HG03108 (cell line): ENCODE data around the gene STIMATE.

Experiments
- ATAC-seq: cut with Tn5 transposase; IDR thresholded peaks from one replicate; pipeline ENCODE4 v1.9.1; 2021; ENCODE audit warnings: moderate library complexity; ENCODE audit not compliant: unreplicated experiment

The STIMATE gene

DNA sequence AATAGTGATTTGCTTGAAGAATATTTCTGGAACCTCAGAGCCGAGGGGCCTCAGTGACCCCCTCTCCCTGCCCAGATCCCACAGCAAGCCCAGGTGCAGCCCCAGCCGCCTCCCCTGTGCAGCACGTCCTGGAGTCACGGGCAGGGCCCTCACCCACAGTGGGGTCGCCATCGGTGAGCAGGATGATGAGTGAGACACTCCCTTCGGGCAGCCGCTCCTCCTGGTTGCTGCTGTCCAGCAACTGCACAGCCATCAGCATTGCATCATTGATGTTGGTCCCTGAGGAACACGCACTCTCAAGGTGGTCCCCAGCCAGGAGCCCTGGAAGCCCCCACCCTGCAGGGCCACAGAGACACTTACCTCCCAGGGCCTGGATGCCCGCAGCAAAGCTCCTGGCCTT, 73.3 kb downstream of the STIMATE start:
- ATAC-seq: no peak

DNA sequence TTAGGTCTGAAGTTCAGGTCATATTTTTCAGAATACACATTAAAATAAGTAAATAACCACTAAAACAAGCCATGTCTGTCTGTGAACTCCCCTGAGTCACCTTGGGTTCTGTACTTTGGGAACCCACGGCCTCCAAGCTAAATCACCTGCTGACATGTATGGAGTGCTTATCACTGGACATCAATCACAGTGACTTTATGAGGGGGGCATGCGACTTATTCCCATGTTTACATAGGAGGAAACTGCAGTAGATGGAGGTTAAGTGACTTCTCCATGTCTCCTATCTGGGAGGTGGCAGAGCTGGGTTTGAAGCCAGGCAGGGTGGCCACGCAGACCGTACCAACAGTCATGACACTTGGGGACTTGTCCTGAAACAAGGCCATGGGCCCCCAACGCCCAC, 75.0 kb downstream of the STIMATE start:
- no peak for ATAC-seq

DNA sequence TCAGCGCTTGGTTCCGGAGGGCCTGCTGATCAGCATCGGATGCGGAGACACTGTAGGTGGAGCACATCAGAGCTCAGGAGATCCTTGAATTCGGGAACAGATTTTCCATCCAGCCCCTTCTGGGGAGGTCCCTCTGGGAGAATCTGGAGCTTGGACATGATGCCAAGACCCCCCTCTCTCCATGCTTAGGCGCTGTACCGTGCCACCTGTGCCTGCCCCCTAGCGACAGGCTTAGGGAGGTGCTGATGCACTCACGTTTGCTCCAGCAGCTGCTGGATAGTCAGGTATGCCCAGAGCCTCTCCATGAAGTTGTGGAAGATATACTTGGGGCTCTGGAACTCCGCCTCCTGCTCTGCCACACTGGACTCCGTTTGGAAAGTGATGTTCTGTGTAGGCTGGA, 76.6 kb downstream of the STIMATE start:
- no peak for ATAC-seq

DNA sequence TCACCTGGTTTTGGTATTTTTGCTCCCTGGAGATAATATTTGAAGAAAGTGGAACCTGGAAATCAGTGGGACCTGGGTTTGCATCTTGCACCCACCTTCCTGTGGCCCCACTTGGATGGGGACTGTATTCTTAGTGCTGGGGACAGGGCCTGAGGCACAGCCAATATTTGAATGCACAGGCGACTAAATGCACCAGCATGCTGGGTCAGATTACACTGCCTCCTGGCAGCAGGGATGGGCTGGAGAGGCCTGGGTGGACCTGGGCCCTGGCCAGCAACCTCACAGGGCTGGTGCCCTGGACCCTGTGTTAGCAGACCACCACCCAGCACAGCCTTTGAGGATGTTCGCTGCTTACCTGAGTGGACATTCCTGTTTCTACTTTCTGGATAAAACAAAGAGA, 77.4 kb downstream of the STIMATE start:
- ATAC-seq: no peak

DNA sequence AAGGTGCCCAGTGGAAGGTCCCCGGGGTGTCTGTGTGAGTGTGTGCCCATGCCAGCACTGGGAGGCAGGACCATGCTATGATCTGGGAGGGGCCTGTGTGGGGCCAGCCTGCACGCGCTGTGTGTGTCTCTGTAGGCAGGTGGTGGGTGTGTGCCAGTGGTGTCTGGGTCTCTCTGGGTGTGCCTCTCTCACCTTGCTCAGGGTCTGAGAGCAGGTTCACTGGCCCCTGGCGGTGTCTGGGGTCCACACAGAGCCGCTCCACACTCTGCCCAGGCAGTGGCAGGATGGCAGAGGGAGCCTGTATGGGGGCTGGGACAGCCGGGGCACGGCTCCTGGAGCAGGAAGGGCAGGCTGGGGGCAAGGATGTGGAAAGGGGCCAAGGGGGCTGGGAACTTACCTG, 79.5 kb downstream of the STIMATE start:
- no peak for ATAC-seq

DNA sequence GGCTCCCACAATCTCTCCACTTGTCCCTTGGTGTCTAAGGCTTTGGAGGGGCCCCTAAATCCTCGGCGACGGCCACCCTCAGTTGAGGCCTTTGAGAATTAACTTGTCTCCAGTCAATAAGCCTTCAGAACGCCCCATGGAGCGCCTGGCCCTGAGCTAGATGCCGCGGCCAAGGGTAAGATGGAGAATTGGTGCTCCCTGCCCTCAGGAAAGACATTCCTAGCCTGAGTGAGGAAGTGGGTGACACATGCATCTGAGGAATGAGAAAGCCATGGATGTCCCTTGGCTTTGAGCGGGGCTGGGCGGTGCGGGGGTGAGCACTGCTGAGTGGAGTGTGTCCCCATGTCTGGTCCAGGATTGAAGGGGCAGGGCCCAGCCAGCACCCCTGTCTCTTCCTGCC, 80.1 kb downstream of the STIMATE start:
- no peak for ATAC-seq

DNA sequence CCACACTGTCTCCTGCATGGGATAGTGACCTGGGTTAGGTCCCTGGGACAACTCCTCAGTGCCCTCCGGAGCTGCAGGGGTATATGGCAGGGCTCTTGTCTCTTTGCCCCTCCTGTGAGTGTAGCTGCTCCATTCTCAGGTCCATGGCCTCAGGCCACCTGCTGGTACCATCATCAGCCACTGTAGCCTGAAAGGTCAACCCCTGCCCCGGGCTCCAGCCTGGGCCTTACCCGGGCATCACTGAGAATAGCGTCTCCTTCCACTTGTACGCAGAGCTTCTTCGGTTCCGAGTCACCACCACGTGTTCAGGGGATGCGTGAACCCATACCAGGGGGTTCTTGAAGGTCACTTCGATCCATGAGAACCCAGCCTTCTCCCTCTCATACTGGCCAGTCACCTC, 80.7 kb downstream of the STIMATE start:
- ATAC-seq: no peak

DNA sequence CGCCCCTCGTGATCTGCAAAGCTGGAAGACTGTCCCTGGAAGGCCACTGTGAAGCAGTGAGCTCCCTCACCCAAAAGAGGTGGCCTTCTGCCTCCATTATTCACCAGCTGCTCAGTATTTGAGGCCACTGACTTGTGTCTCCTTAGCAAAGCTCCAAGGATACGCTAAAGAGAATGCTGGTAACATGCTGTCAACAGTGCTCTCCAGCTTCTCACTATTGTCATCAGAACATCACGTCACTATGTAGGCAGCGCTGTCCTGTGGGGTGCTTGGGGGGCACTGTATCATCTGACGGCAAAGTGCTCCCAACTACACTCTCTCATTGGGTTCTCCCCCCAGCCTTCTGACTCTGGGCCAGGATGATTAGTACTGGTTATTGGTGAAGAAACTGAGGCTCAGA, 81.1 kb downstream of the STIMATE start:
- ATAC-seq: no peak

DNA sequence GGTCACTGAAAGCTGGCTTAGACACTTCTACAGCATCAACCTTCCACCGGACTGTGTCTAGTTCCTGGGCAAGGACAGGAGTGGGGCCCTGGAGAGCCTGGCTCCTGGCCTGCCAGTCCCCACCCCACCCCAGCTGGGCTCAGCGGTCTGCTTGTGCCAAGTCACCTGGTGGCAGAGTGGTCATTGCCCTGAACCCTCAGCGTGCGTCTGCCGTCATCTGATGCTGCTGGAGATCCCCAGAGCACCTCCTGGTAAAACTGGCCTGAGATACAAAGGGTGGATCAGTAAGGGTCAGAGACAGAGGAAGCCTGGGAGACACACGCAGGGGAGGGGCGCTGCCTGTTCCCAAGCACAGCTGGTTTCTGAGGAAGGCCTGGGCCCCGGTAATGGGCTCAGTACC, 83.5 kb downstream of the STIMATE start:
- no peak for ATAC-seq

DNA sequence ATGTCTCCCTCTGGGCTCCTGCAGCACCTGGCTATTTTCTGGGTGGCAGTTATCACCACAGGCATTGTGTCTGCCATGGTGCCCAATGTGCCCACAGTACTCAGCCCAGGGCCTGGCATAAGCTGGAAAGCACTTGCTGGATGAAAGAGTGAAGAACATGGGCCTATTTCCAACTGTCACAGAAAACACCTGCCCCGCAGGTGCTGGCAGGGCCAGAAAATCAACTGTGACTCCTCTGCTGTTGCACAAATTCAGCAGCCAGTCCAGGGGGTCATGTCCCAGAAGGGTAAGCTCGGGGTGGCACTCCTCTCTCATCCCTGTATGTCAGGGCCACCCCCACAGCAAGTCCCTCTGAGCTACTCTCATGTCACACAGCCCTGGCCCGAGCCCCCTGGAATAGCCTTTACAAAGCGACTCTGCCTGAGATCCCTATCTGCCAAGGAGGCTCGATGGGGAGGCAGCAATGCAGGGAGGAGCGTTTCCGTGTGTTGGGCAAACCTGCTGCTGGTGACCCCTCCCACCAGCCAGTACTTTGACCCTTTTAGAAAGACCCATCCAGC, 85.8 kb downstream of the STIMATE start:
- ATAC-seq: no peak

DNA sequence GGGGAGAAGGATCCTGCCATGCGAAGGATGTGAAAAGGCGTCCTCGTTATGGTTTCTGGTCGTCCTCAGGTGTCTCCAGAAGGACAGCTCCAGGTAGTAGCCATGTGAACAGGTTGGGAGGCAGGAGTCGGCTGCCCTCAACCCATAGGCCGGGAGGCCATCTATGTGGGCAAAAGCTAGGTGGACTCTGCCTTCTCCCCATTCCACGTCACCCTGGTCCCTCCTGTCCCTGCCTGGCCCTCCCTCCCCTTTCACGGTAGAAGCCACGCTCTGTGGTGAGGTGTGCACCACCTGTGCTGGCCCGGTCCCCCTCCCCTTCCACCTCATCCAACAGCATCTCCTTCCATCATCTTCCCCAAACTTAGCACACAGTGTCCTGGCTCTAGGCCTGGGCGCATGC, 86.4 kb downstream of the STIMATE start:
- no peak for ATAC-seq

DNA sequence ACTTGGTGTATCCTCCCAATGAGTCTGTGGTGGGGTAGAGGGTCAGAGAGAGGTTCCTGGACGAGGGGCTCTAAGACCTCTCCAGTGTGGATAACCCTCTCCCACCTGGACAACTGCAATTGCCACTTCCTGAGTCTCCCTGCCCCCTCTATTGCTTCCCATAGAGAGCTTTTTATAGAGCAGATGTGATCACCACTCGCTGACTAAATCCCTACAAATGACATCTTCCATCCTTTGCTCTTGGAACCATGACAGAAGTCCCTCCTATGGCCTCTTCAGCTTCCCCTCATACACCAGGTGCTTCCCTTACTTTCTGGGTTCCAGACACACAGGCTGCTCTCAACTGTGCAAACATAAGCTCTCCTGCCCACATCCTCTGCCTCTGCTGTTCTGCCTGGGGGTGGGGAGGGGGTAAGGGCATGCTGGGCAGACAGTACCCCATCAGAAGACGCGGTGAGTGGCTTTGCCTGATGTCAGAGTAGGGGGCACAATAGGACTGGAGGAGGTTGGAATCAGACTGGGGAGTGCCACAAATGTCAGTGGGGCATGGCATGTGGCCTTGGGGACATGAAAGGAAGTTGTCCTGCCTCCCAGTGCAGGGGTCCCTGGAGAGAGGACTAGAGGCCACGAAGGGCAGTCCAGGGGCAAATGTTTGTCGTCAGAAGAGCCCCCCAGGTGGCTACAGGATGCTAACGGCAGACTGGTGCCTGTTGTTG, 87.5 kb downstream of the STIMATE start:
- no peak for ATAC-seq

DNA sequence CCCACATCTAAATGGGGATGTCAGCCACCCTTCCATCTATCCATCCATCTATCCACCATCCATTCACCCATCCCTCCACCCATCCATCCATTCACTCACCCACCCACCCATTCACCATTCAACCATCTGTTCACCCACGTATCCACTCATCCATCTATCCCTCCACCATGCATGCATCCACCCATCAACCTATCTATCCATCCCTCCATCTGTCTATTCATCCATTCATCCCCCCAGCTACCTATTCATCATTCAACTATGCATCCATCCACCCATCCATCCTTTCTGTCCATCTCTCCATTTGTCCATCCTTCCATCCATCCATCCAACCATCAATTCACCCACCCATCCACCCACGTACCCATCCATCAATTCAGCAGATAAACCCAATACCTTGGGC, 88.2 kb downstream of the STIMATE start:
- ATAC-seq: no peak

DNA sequence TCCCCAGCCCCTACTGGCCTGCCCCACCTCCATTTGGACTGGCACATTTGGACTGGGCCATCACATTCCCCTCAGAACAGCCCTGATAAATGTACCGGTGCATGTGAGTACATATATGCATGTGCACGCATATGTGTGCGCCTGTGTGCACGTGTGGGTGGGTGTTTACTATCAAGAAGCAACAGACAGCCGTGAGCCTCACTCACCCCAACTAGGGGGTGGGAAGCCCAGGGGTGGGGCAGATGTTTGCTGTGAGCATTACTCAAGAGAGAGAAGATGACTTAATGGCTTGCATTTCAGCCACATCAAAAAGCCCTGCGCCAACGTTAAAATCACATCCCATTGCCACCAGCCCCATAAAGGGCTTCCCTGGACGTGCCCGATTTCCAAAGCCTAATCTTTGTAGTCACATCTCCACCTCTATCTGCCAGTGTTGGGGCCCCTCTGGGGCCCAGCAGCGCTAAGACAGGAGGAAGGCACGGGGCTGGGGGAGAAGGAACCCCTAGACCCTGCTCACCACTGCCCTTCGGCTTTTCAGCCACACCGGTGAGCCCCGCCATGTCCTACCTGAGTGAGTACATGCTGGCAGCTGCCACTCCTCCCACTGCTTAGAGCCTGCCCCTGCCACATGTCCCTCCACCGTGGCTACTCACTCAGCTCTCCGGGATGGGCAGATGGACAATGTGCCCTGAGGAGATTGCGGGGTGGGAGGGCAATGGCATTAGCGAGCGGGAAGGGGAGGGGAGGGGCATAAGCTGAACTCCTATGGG, 91.9 kb downstream of the STIMATE start:
- no peak for ATAC-seq

DNA sequence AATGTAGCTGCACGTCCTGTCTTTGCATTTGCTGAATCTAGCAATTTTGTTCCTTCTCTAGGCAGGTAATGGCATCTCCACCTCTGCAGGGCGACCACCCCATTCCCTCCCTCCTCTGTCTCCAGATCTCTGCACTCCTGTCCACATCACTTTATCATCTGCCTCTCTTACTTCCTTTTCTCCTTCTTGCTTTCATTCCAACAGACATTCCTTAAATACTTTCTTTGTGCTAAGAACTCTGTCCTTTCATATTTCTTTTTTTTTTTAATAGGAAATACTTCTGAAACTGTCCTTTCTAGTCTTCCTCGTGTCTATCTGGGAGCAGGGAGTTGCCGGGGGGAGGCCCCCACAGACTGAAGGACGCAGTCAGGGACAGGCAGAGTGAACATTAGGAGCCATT, 95.5 kb downstream of the STIMATE start:
- no peak for ATAC-seq

DNA sequence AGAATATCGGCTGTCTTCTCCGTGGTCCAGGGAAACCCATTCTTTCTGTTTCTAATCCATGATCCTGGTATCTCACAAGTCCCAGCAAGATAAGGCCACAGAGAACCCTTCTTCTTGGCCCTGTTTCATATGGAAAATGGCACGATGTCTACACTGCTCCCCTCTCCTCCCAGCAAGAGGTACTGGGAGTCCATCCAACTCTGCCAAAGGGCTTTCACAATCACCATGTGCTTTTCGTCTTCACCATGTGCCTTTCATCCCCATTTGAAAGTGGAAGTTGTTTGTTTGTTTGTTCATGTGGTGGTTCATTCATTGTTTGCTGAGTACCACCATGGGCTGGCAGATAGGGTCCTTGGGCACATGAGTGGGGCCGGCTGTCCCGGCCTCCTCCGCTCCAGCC, 97.3 kb downstream of the STIMATE start:
- no peak for ATAC-seq

DNA sequence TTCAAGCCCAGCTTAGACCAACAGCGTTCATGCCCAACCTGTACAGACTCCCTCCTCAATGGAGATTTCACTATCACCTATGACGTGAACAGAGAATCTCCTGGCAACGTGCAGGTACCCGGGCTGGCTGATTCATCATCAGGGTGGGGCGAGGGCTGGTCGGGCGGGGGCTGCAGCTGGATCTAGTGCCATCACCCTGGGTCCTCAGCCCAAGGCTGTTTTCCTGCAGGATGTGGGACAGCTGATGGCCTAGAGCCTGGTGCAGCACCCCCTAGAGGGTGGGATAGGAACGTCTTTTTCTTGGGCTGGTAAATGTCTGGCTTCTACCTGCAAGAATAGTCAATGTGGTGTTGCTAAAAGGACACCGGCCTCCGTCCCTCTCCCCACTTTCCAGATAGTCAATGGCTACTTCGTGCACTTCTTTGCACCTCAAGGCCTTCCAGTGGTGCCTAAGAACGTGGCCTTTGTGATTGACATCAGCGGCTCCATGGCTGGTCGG, 98.3 kb downstream of the STIMATE start:
- ATAC-seq: no peak

DNA sequence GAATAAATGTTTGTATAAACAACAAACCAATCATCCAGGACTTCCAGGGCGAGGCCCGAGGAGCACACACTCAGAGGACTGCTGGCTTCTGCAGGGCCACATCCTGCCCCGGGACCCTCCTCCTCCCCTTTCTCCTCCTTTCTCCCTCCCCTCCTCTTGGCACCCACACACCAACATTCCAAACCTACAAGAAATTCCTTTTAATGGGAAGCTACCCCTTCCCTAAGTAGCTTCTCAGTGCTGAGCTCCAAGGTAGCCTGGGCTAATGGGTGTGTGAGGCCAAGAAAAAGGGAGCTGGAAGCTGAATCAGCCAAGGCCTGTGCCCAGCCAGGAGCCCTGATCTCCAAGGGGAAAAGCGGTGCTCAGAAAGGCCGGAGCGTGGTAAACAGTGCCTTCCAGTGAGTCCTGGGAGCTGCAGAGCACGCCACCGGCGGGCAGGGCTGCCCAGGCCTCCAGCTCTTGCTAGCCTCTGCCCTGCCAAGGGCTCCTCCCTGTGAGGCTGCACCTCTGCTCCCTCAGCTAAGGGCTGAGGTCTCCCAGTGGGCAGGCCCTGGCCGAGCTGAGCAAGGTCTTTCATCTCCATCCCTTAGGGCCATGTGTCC, 98.9 kb downstream of the STIMATE start:
- no peak for ATAC-seq

DNA sequence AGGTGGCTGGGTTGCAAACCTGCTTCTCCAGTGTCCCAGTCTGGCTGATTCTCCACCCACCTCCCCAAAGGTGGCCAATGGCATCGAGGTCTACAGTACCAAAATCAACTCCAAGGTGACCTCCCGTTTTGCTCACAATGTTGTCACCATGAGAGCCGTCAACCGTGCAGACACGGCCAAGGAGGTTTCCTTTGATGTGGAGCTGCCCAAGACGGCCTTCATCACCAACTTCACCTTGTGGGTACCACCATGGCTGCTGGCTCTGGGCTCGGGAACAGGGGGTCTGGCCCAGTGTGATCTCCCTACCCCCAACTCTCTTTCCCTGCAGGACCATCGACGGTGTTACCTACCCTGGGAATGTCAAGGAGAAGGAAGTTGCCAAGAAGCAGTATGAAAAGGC, 100.9 kb downstream of the STIMATE start:
- no peak for ATAC-seq

DNA sequence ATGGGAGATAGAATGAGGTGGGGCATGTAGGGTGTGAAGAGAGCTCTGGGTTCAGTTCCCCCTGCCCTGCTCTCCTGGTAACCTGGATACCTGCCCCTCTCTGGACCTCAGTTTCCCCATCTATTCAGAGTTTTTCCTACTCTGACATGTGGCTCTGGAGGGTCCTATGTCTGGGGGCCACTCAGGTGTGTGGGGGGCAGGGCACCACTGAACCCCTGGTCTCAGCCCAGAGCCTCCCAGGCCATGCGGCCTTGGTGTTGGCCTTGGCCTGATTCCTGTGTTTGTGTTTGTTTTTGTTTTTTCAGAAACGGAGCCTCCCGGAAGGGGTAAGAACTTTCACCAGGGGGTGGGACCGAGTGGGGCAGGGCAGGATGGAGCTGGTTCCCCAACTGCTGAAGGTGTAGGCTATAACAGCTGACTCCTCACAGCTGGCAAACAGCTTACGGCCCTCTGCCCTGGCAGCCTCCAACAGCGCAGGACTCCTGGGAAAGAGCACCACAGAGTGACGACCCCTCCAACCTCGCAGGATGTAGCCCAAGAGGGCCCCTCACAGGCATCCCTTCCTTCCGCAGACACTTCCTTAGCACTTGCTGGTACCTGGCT, 101.9 kb downstream of the STIMATE start:
- ATAC-seq: no peak

DNA sequence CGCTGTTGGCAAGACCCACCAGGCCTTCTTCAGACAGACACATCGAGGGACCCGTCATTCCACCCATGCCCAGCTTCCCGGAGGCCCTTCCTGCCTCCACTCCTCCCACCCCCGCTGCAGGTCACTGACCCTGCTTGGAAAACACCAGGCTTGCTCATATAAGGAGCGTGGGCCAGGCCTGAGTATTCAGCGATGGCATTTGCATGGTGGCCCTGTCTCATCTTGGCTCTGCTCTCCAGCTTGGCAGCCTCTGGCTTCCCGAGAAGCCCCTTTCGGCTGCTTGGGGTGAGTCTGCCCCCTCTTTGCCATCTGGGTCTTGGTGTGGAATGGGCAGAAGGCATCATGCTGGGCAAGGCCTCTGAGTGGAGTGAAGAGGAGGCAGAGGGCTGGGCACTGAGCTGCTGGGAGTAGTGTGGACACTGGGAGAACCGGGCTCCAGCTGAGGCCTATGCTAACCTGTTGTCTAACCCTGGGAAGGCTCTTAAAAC, 102.7 kb downstream of the STIMATE start, which contains the start of gene ITIH3:
TSS of gene ITIH3 (plus strand) at position 185 of the 488 bp plus-strand sequence. CDS start at position 193, 8 bp downstream.
- ATAC-seq: no peak
